ENCODE results near the gene MAPK14. TPM values are rescaled to one million over a fixed set of nuclear protein-coding genes. Genes with fewer than 3 reads are reported as not detected.
A peak's percentile ranks its signal among the peaks of the same experiment; 100 is the strongest.
"Not testable (repeated sequence)": the region's sequence is repeated elsewhere in the genome, so short reads cannot be mapped to it uniquely, and the experiment has no call there.

Gene MAPK14
- total RNA-seq, 1 donor from 2014 or later: 27.3 TPM

DNA sequence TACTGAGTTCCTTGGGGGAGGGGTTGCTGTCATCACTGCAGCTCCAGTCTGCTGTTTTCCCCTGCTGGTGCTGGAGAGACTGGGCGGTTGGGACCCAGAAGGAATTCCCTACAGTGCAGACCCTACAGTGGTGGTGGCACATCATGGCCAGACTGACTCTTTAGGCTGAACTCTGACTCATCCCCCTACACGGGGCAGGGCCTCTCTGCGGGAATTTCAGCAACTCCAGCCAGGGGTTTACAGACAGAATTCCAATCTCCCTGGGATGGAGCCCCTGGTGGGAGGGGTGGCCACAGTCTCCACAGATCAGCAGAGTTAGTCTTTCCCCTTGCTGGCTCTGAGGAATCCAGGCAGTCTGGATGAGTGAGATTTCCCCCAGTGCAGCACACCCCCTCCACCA, 55.8 kb downstream of the MAPK14 start:
- TF ChIP-seq, protein P1, sequence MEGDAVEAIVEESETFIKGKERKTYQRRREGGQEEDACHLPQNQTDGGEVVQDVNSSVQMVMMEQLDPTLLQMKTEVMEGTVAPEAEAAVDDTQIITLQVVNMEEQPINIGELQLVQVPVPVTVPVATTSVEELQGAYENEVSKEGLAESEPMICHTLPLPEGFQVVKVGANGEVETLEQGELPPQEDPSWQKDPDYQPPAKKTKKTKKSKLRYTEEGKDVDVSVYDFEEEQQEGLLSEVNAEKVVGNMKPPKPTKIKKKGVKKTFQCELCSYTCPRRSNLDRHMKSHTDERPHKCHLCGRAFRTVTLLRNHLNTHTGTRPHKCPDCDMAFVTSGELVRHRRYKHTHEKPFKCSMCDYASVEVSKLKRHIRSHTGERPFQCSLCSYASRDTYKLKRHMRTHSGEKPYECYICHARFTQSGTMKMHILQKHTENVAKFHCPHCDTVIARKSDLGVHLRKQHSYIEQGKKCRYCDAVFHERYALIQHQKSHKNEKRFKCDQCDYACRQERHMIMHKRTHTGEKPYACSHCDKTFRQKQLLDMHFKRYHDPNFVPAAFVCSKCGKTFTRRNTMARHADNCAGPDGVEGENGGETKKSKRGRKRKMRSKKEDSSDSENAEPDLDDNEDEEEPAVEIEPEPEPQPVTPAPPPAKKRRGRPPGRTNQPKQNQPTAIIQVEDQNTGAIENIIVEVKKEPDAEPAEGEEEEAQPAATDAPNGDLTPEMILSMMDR (conservative IDR thresholded peaks at IDR 0.05; ENCODE audit: low read depth, low read length): no peak

DNA sequence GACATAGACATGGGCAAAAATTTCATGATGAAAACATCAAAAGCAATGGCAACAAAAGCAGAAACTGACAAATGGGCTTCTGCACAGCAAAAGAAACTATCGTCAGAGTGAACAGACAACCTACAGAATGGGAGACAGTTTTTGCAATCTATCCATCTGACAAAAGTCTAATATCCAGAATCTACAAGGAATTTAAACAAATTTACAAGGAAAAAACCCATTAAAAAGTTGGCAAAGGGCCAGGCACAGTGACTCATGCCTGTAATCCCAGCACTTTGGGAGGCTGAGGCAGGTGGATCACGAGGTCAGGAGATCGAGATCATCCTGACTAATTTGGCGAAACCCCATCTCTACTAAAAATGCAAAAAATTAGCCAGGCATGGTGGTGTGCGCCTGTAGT, 60.6 kb downstream of the MAPK14 start:
- not testable (repeated sequence) for DNase-seq (ENCODE audit: low read depth); H3K4me3 ChIP-seq (ENCODE audit: low read depth, low read length)

More for the DNA sequence above, 55.8 kb downstream of the MAPK14 start:
- no peak for DNase-seq (ENCODE audit: low read depth)
- no peak overlapping the region for H3K4me3 ChIP-seq (ENCODE audit: low read depth, low read length)

DNA sequence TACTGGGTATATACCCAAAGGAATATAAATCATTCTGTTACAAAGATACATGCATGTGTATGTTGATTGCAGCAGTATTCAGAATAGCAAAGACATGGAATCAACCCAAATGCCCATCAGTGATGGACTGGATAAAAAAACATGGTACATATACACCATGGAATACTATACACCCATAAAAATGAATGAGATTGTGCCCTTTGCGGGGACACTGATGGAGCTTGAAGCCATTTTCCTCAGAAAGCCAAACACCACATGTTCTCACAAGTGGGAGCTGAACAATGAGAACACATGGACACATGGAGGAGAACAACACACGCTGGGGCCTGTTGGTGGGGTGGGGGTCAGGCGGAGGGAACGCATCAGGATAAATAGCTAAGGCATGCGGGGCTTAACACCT, 61.4 kb downstream of the MAPK14 start:
- DNase-seq (ENCODE audit: low read depth): no peak
- H3K4me3 ChIP-seq (ENCODE audit: low read depth, low read length): no peak overlapping the region
- TF ChIP-seq, protein P1 (conservative IDR thresholded peaks at IDR 0.05; ENCODE audit: low read depth, low read length): no peak

DNA sequence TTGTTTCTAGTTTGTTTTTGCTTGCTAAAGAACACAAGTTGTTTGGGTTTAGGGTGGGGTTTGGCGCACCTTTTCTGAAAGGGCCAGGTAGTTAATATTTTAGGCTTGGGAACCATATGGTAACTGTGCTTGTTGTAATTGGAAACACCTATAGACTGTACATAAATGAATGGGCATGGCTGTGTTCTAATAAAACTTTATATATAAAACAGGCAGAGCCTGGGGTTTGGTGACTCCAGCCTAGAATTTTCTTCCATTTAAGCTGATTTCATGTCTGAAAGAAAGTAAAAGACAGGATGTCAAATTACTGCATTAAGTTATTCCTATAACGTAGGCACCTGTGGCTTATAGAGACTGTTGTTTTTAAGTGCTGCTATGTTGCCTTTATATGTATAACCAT, 66.6 kb downstream of the MAPK14 start:
- no peak for DNase-seq (ENCODE audit: low read depth)
- no peak overlapping the region for H3K4me3 ChIP-seq (ENCODE audit: low read depth, low read length)
- TF ChIP-seq, protein P1 (conservative IDR thresholded peaks at IDR 0.05; ENCODE audit: low read depth, low read length): no peak

DNA sequence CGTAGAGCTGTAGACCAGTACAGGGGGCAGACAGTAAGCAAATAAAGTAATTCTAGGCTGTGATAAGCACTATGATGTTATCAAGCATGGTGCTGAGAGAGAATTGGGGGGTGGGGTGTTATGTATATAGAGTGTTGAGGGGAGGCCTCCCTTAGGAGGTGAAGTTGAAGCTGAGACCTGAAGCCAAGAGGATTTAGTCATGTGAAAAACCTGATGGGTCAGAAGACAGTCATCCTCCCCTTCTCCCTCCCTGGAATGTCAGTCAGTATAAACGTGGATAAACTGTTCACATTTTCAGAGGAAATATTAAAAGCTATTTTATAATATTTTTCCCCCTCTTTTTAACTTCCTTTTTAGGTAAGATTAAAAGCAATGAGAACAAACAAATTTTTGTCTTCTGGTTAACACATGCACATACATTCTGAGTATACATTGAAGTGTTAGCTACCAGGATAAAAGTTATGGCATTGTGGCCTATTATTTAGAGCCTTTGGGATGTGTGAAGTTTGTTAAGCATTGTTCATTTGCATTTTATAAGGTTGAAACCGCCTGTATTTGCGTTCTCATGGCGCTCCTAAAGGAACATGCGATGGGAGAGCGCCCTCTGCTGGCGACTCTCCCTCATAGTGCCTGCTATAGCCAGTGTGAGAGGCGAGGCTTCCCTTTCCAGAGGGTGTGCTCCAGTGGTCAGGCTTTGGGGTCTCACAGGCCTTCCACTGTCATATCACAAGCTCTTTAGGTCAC, 67.3 kb downstream of the MAPK14 start:
- TF ChIP-seq, protein P1 (conservative IDR thresholded peaks at IDR 0.05; ENCODE audit: low read depth, low read length): peak; percentile 95
- DNase-seq (ENCODE audit: low read depth): no peak
- no peak overlapping the region for H3K4me3 ChIP-seq (ENCODE audit: low read depth, low read length)

DNA sequence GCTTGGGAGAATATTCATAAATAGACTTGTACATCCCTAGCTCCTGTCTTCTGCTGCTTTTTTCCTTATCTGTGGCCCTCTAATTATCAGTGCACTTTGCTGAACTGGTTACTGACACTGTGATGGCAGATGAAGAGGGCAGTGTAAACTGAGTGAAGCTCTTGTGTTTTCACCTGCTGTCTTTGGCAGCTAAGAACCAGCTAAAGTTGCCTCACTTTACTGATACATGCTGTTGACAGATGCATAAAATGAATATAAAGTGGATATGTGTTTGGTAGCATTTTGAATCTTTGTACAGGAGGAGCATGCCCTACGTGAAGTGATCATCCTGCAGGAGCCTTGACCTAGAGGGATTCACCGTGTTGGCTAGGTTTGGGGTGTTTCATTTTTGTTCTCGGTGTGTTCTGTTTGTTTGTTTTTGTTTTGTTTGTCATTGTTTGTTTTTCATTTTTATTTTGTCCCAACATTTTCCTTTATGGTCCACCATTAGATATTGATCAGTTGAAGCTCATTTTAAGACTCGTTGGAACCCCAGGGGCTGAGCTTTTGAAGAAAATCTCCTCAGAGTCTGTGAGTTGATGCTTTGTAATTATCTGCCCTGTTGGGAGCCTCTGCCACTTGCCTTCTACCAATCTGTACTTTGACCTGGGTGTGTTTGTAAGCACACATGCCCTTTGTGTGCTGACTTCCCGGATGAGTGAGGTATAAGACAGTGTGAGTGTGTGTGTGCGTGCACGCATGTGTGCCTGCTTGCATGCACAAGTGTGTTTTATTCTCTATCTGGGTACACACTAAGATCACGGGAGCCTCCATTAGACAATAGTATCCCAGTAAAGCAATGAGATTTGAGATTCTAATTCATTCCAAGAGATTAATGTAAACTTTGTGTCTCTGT, 68.1 kb downstream of the MAPK14 start:
- no peak overlapping the region for H3K4me3 ChIP-seq (ENCODE audit: low read depth, low read length)
- TF ChIP-seq, protein P1 (conservative IDR thresholded peaks at IDR 0.05; ENCODE audit: low read depth, low read length): no peak
- no peak for DNase-seq (ENCODE audit: low read depth)

DNA sequence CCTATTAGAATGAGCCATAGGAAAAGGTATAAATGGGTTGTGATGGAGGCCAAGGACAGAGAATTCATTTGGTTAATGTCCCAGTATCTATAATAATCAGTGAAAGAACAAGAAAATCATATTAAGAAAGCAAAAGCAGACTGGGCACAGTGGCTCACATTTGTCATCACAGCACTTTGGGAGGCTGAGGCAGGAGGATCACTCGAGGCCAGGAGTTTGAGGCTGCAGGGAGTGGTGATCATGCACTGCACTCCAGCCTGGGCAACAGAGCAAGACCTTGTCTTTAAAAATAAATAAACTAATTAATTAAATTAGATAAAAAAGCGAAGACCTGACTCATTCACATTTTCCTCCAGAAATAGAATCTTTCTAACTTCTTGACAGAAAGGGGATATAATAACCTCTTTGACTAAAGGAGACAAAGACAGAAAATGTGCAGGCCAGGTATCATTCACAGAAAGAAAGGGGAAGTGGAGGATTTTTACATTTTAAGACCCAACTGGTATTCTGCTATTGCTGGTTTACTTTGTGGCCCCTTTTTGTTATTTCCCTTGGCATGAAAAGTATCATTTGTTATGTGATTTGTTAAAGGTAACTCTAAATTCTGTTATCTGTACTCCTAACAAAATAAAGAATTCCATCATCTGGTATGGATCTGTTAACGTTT, 70.8 kb downstream of the MAPK14 start:
- H3K4me3 ChIP-seq (ENCODE audit: low read depth, low read length): no peak overlapping the region
- DNase-seq (ENCODE audit: low read depth): no peak
- TF ChIP-seq, protein P1 (conservative IDR thresholded peaks at IDR 0.05; ENCODE audit: low read depth, low read length): no peak
